Transverse colon (tissue), 4 donors: ENCODE measurements around the gene PCDHB12. TPM values are rescaled to one million over a fixed set of nuclear protein-coding genes. Genes with fewer than 3 reads are reported as not detected.
"Not testable (repeated sequence)": the region's sequence is repeated elsewhere in the genome, so short reads cannot be mapped to it uniquely, and the experiment has no call there.

Experiments
- DNase-seq: peaks from one replicate; pipeline ENCODE4 v3.0.0-alpha.2; 2019
- H3K27ac ChIP-seq, 4 donors: fragments of 200-600 bp; sonication (generic); 2 replicates each; pipeline ENCODE4 v1.5.1; 2016 to 2018; ENCODE audit warnings: inconsistent platforms in 4 of 4
- H3K27me3 ChIP-seq: fragments of 200-600 bp; sonication (generic); 2 replicates; pipeline ENCODE4 v1.5.1; 2017; ENCODE audit warnings: inconsistent platforms
- H3K36me3 ChIP-seq, 4 donors: fragments of 200-600 bp; sonication (generic); 2 replicates each; pipeline ENCODE4 v1.5.1; 2017 to 2019; ENCODE audit warnings: inconsistent platforms in 4 of 4
- H3K4me1 ChIP-seq, 4 donors: fragments of 200-600 bp; sonication (generic); 2 replicates each; pipeline ENCODE4 v1.5.1; 2017 to 2020; ENCODE audit warnings: inconsistent platforms in 4 of 4
- H3K4me3 ChIP-seq, 4 donors: fragments of 200-600 bp; sonication (generic); 1 replicate in 1 of 4; 2 replicates in 3 of 4; pipeline versions ENCODE4 v1.5.1 to v1.6.1; 2017 to 2019; ENCODE audit warnings: inconsistent platforms in 4 of 4
- H3K9me3 ChIP-seq, 2 donors: fragments of 200-600 bp; sonication (generic); 2 replicates each; pipeline ENCODE4 v1.5.1; 2017 to 2019; ENCODE audit warnings: inconsistent platforms in 2 of 2
- CTCF ChIP-seq, 5 experiments: fragments of 200-600 bp in 3 of 5; fragments of 450-650 bp in 2 of 5; sonication (generic) in 3 of 5; IDR thresholded peaks; 1 replicate in 2 of 5; 2 replicates in 3 of 5; pipeline ENCODE4 v1.5.1; 2016 to 2017; ENCODE audit warnings: antibody characterized with exemption in 5 of 5, inconsistent platforms in 3 of 5, mild to moderate bottlenecking in 2 of 5, moderate library complexity in 1 of 5
- EP300 ChIP-seq: sonication (generic); formaldehyde crosslinking; IDR thresholded peaks from one replicate; pipeline ENCODE4 v1.6.1; 2017; ENCODE audit warnings: antibody characterized with exemption, low read depth
- POLR2A ChIP-seq: fragments of 450-650 bp; IDR thresholded peaks from one replicate; pipeline ENCODE4 v1.6.1; 2016; ENCODE audit warnings: antibody characterized with exemption, mild to moderate bottlenecking, moderate library complexity
- POLR2AphosphoS5 ChIP-seq, 3 donors: sonication (generic); formaldehyde crosslinking; IDR thresholded peaks; one replicate each; pipeline ENCODE4 v1.6.1; 2016; ENCODE audit warnings: antibody characterized with exemption in 3 of 3
- WGBS, 2 donors: methylation state at CpG; one replicate each; pipeline ENCODE4 v1.1.5; 2018; ENCODE audit warnings: low coverage in 1 of 2; 5-methylcytosine and 5-hydroxymethylcytosine counted together
- in situ Hi-C, 4 donors: fragments of 200-750 bp; cut with MboI; loops; one replicate each; pipeline versions ENCODE4 v1.15.0 to v1.15.1; 2017; ENCODE audit warnings: low sequenced_read_pairs in 3 of 4, low pct_ligation_motif_present in 1 of 4, low pct_unique_long_range_greater_than_20kb in 1 of 4
- intact Hi-C: fragments of 100-400 bp; cut with DNase I; formaldehyde crosslinking; loops from one replicate; pipeline ENCODE4 v1.15.1; 2023; ENCODE audit warnings: low total_unique reads
- total RNA-seq, 4 donors: library from RNA; depleted of rRNA; stranded (reverse); fragments of >200 nt; gene quantifications; one replicate each; pipeline ENCODE4 v1.1.0, GENCODE V29; 2016

Gene PCDHB12
- total RNA-seq, 4 donors from 2014 or later: 0.40 to 1.9 (median 1.1) TPM

DNA sequence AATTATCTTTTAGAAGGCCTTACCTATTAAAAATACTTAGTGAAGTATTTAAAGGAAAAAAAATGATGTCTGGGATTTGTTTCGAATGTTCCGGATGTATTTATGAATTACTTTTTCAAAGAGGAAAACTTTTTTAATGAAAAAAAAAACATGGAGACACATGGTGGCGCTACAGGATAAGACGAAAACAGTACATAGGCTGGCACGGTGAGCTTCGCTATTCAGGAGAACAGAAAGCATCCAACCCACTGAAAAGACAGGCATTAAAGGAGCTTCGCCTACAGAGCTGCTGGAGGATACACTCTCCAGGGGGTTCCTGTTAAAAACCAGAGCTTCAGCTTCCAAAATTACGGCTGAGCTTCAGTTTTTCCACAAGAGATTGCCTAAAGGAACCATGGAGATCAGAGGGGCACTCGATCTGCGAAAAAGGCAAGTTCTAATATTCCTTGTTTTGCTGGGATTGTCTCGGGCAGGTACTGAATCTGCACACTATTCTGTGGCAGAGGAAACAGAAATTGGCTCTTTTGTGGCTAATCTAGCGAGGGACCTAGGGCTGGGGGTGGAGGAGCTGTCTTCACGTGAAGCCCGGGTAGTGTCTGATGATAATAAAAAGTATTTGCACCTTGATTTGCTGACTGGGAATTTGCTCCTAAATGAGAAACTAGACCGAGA is 14.7 kb downstream of the PCDHB12 start, which contains the start of gene PCDHB14:
Gene PCDHB14, plus strand, starts transcription at position 232 of the 672 bp plus-strand sequence. Its CDS starts 163 bp downstream, at position 395.
- in situ Hi-C loops: loop anchor here (25.0 kb wide), 2 partner anchors 164 to 339 kb away; partner anchors contain the start of genes PCDHGA7 (in 1 of the 4), PCDHGA8 (in 1 of the 4), PCDHGB4 (in 1 of the 4) and PCDHGB5 (in 1 of the 4)
- DNase-seq: no peak
- peaks cover 44 to 68% of the 10 kb centered on the region in 2 donors for H3K9me3 ChIP-seq

DNA sequence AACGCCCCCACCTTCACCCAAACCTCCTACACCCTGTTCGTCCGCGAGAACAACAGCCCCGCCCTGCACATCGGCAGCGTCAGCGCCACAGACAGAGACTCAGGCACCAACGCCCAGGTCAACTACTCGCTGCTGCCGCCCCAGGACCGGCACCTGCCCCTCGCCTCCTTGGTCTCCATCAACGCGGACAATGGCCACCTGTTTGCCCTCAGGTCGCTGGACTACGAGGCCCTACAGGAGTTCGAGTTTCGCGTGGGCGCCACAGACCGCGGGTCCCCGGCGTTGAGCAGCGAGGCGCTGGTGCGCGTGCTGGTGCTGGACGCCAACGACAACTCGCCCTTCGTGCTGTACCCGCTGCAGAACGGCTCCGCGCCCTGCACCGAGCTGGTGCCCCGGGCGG is 16.3 kb downstream of the PCDHB12 start:
- H3K27me3 ChIP-seq, H3K4me1 ChIP-seq, DNase-seq, H3K27ac ChIP-seq, H3K36me3 ChIP-seq, H3K4me3 ChIP-seq, intact Hi-C loops: not testable (repeated sequence)
- in situ Hi-C loops: loop anchor here (25.0 kb wide), 2 partner anchors 162 to 337 kb away; partner anchors contain the start of genes PCDHGA7 (in 1 of the 4), PCDHGA8 (in 1 of the 4), PCDHGB4 (in 1 of the 4) and PCDHGB5 (in 1 of the 4)
- H3K9me3 ChIP-seq: peaks cover 47 to 62% of the 10 kb centered on the region in 2 donors
- 59% methylated on average over 17 of the region's 40 CpGs; no CpG with 5 or more reads in 1 of the 2 donors for WGBS, 2 donors

More for the DNA sequence above, 14.7 kb downstream of the PCDHB12 start, which contains the start of gene PCDHB14:
- TF ChIP-seq CTCF (IDR thresholded peaks at IDR 0.05) (peak in 2 of 5 experiments; percentile 6 to 16), EP300 (no peak), POLR2AphosphoS5 (IDR thresholded peaks at IDR 0.05) (no peak), POLR2A (no peak)
- Histone ChIP-seq H3K27ac (no peak within 1 kb of the TSS), H3K27me3 (no peaks in the 10 kb centered on the region), H3K4me1 (peaks cover 0 to 2% (median 0%) of the 10 kb centered on the region in 4 donors), H3K4me3 (peak within 1 kb of the TSS in 1 of 4 donors; percentile 28), H3K36me3 (no peaks in the 10 kb centered on the region)
- WGBS, 2 donors: 28 to 45% methylated on average over 10 to 15 of the region's 15 CpGs
- intact Hi-C loops: no loop called here

DNA sequence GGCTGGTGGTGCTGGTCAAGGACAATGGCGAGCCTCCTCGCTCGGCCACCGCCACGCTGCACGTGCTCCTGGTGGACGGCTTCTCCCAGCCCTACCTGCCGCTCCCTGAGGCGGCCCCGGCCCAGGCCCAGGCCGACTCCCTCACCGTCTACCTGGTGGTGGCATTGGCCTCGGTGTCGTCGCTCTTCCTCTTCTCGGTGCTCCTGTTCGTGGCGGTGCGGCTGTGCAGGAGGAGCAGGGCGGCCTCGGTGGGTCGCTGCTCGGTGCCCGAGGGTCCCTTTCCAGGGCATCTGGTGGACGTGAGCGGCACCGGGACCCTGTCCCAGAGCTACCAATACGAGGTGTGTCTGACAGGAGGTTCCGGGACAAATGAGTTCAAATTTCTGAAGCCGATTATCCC is 16.9 kb downstream of the PCDHB12 start:
- H3K4me3 ChIP-seq, H3K36me3 ChIP-seq, intact Hi-C loops, H3K27me3 ChIP-seq, H3K4me1 ChIP-seq, in situ Hi-C loops, H3K27ac ChIP-seq, DNase-seq: not testable (repeated sequence)
- WGBS, 2 donors: 48 to 100% methylated on average over 1 to 15 of the region's 30 CpGs
- peaks cover 44 to 62% of the 10 kb centered on the region in 2 donors for H3K9me3 ChIP-seq

DNA sequence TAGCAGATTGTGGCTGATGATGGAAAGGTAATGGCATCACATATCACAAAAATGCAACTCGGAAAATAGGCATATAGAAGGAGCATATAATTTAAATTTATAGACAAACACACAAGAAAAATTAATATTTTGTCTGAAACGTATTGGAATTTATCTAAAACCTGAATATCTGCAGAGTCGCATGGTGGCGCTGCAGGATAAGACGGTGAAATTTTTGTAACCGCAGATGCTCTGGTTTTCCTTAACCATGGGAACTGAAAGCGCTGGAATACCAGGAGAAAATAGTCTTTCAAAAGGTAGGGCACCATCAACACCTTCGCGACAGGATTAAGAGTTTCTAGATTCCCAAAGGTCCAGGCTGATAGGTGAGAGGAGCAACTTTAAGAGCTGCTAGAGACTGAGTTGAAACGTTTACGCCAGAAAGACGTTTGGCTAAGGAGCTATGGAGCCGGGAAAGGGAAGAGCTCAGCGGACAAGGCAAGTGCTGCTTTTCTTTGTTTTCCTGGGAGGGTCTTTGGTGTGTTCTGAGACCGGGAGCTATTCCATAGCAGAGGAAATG is 25.7 kb downstream of the PCDHB12 start:
- WGBS, 2 donors: 2 to 23% methylated on average over 6 to 15 of the region's 15 CpGs
- Histone ChIP-seq H3K27ac (no peak overlapping the region), H3K9me3 (peaks cover 65 to 89% of the 10 kb centered on the region in 2 donors), H3K36me3 (no peaks in the 10 kb centered on the region), H3K4me3 (peak overlapping the region in 1 of 4 donors; percentile 3), H3K27me3 (no peaks in the 10 kb centered on the region), H3K4me1 (no peaks in the 10 kb centered on the region)
- TF ChIP-seq POLR2AphosphoS5 (IDR thresholded peaks at IDR 0.05) (no peak), POLR2A (no peak), CTCF (IDR thresholded peaks at IDR 0.05) (peak in 1 of 5 experiments; percentile 14), EP300 (no peak)
- in situ Hi-C loops: no loop called here
- intact Hi-C loops: no loop called here
- no peak for DNase-seq

- H3K4me1 ChIP-seq, H3K27me3 ChIP-seq, H3K36me3 ChIP-seq, H3K27ac ChIP-seq, in situ Hi-C loops, H3K4me3 ChIP-seq, DNase-seq, intact Hi-C loops: not testable (repeated sequence)
- peaks cover 73 to 98% of the 10 kb centered on the region in 2 donors for H3K9me3 ChIP-seq
- 75% methylated on average over 40 of the region's 40 CpGs; no CpG with 5 or more reads in 1 of the 2 donors for WGBS, 2 donors
Observed at GRCh38 chr5:141235922-141236321, 27.4 kb downstream of the PCDHB12 start.
